ENCODE measurements around the gene TRPV3. TPM values are rescaled to one million over a fixed set of nuclear protein-coding genes. Genes with fewer than 3 reads are reported as not detected.

The TRPV3 gene
- total and polyA plus RNA-seq, 2 donors (not counting 3 experiments of a cell fraction or from before 2014, with no cell fraction given): 0.01 TPM; not detected in 1

- no peaks in the 10 kb centered on the region for H3K9me1 ChIP-seq (replicated peaks; ENCODE audit: control insufficient read depth, extremely low read depth, insufficient read depth, low read length)
- H3K9ac ChIP-seq (replicated peaks; ENCODE audit: extremely low read depth, insufficient read depth, low read length): no peak overlapping the region
- dilution Hi-C loops (cut with MboI; ENCODE audit: extremely low pct_ligation_motif_present, low sequenced_read_pairs) (no loop called here), intact Hi-C loops (cut with micrococcal nuclease) (no loop called here)
- H2AFZ ChIP-seq (ENCODE audit: low read depth, low read length): no peak overlapping the region
- H3K4me2 ChIP-seq (ENCODE audit: insufficient read depth, low read length): no peak overlapping the region
- FAIRE-seq (no peak), DNase-seq (ENCODE audit: low read depth, low spot score) (no peak)
- CTCF ChIA-PET: no interaction called here
- POLR2A ChIA-PET: no interaction called here
- no peaks in the 10 kb centered on the region for H3K79me2 ChIP-seq (ENCODE audit: control insufficient read depth, insufficient read depth, low read length)
- H3K4me3 ChIP-seq (replicated peaks in 1 of 3; ENCODE audit: insufficient read depth in 1 of 3, low read depth in 1 of 3, low read length in 3 of 3): no peak overlapping the region
- H4K20me1 ChIP-seq (replicated peaks; ENCODE audit: control insufficient read depth, extremely low read depth, insufficient read depth, low read length): no peaks in the 10 kb centered on the region
- no peaks in the 10 kb centered on the region for H3K27me3 ChIP-seq (ENCODE audit: control insufficient read depth in 2 of 2, insufficient read depth in 2 of 2, low read length in 2 of 2)
- H3K4me1 ChIP-seq (ENCODE audit: control insufficient read depth, extremely low read depth, insufficient read depth, low read length): peaks cover under 1% of the 10 kb centered on the region
- TF ChIP-seq MAX (IDR thresholded peaks at IDR 0.05; ENCODE audit: insufficient read depth, insufficient read length) (no peak), JUN (IDR thresholded peaks at IDR 0.05; ENCODE audit: borderline replicate concordance, insufficient read depth, insufficient read length, low read depth) (no peak), FOS (IDR thresholded peaks at IDR 0.05; ENCODE audit: borderline replicate concordance, insufficient read depth, low read length) (no peak), CTCF (IDR thresholded peaks at IDR 0.05; ENCODE audit: extremely low read depth in 1 of 2, insufficient read depth in 1 of 2, low read depth in 1 of 2, low read length in 2 of 2) (no peak), MYC (IDR thresholded peaks at IDR 0.05; ENCODE audit: low read depth, low read length) (no peak), POLR2AphosphoS5 (IDR thresholded peaks at IDR 0.05; ENCODE audit: insufficient read depth, low read depth, low read length) (no peak), GATA2 (IDR thresholded peaks at IDR 0.05; ENCODE audit: insufficient read depth, insufficient read length, low read depth, low read length) (no peak), EZH2 (IDR thresholded peaks at IDR 0.05; ENCODE audit: borderline replicate concordance, low read depth, low read length, severe bottlenecking) (no peak), POLR2A (IDR thresholded peaks at IDR 0.05; ENCODE audit: low read depth, low read length) (no peak)
- no peak overlapping the region for H3K27ac ChIP-seq (ENCODE audit: insufficient read depth, low read depth, low read length)
- BruUV-seq (replicated peaks): no TSS peak
- H3K9me3 ChIP-seq (replicated peaks; ENCODE audit: control insufficient read depth, insufficient read depth, low read length): no peaks in the 10 kb centered on the region
- H3K36me3 ChIP-seq (ENCODE audit: control insufficient read depth in 2 of 2, extremely low read depth in 1 of 2, insufficient read depth in 2 of 2, low read length in 2 of 2): no peaks in the 10 kb centered on the region
These were observed 40.5 kb upstream of the TRPV3 start for GRCh38 chr17:3598078-3598477.

All from endothelial cell of umbilical vein (primary cell).